GM18511 (cell line): ENCODE data around the gene SMAD3.

Experiments used
- ATAC-seq: cut with Tn5 transposase; IDR thresholded peaks from one replicate; pipeline ENCODE4 v1.9.1; 2021; ENCODE audit warnings: mild to moderate bottlenecking, moderate library complexity; ENCODE audit not compliant: unreplicated experiment

Gene SMAD3

GRCh38 chr15:67192185-67192820 is 126.9 kb downstream of the SMAD3 start:
- ATAC-seq = no peak

- no peak for ATAC-seq
Observed at GRCh38 chr15:67193223-67193990, 128.0 kb downstream of the SMAD3 start.

- ATAC-seq = no peak
Observed at GRCh38 chr15:67194171-67195114, 129.0 kb downstream of the SMAD3 start.

GRCh38 chr15:67195305-67195704 is 129.9 kb downstream of the SMAD3 start:
- ATAC-seq = no peak

GRCh38 chr15:67196222-67196621 is 130.8 kb downstream of the SMAD3 start:
- no peak for ATAC-seq

GRCh38 chr15:67196672-67197363 is 131.4 kb downstream of the SMAD3 start:
- no peak for ATAC-seq

GRCh38 chr15:67197364-67197695 is 131.9 kb downstream of the SMAD3 start:
- no peak for ATAC-seq

- no peak for ATAC-seq
Observed at GRCh38 chr15:67198157-67198754, 132.9 kb downstream of the SMAD3 start.

- no peak for ATAC-seq
Observed at GRCh38 chr15:67199391-67199790, 134.0 kb downstream of the SMAD3 start.

GRCh38 chr15:67199881-67200763 is 134.7 kb downstream of the SMAD3 start:
- ATAC-seq = no peak

GRCh38 chr15:67201136-67201535 is 135.7 kb downstream of the SMAD3 start:
- ATAC-seq = no peak

GRCh38 chr15:67202091-67202490 is 136.7 kb downstream of the SMAD3 start:
- ATAC-seq = no peak

- no peak for ATAC-seq
Observed at GRCh38 chr15:67202991-67203390, 137.6 kb downstream of the SMAD3 start.

- no peak for ATAC-seq
Observed at GRCh38 chr15:67207555-67208207, 142.3 kb downstream of the SMAD3 start.

GRCh38 chr15:67208396-67208795 is 143.0 kb downstream of the SMAD3 start:
- no peak for ATAC-seq

- no peak for ATAC-seq
Observed at GRCh38 chr15:67210555-67211168, 145.3 kb downstream of the SMAD3 start.

GRCh38 chr15:67212684-67213367 is 147.4 kb downstream of the SMAD3 start:
- no peak for ATAC-seq

- no peak for ATAC-seq
Observed at GRCh38 chr15:67215102-67215501, 149.7 kb downstream of the SMAD3 start.
